Stimulated activated CD4-positive, alpha-beta T cell treated with anti-CD3 and anti-CD28 coated beads, Interleukin-4, amount 100 ng/mL, for 4 hours (primary cell): ENCODE measurements around the gene FAM228A.

Experiments
- DNase-seq, 2 experiments: peaks; one replicate each; pipeline ENCODE4 v3.0.0-alpha.2; 2020

FAM228A gene

GRCh38 chr2:24231461-24231881 lies 56.6 kb downstream of the FAM228A start:
- no peak for DNase-seq

- DNase-seq, result no peak
These were observed 58.5 kb downstream of the FAM228A start for GRCh38 chr2:24233321-24233720.

- no peak for DNase-seq
These were observed 62.5 kb downstream of the FAM228A start for GRCh38 chr2:24237313-24237712.

GRCh38 chr2:24238158-24238557 lies 63.3 kb downstream of the FAM228A start:
- DNase-seq, result no peak

GRCh38 chr2:24239553-24239952 lies 64.7 kb downstream of the FAM228A start:
- DNase-seq, result no peak
